HepG2 (cell line): Measurements from ENCODE around the gene SRP68. TPM values are rescaled to one million over a fixed set of nuclear protein-coding genes. Genes with fewer than 3 reads are reported as not detected.

Experiments
- ATF7-NPFF ChIP-seq: sonication (generic); formaldehyde crosslinking; IDR thresholded peaks from 2 replicates; pipeline ENCODE4 v1.8.1; 2023; ENCODE audit warnings: mild to moderate bottlenecking, low read depth, missing genetic modification reagents, moderate library complexity
- ETV5 ChIP-seq: IDR thresholded peaks from 2 replicates; pipeline ENCODE4 v1.6.1; 2018; ENCODE audit warnings: missing biosample characterization, missing genetic modification reagents, inconsistent platforms, borderline replicate concordance
- MEF2D ChIP-seq: sonication (generic); formaldehyde crosslinking; IDR thresholded peaks from 2 replicates; pipeline ENCODE4 v1.5.1; 2020; ENCODE audit warnings: mild to moderate bottlenecking, missing genetic modification reagents
- NRL ChIP-seq: sonication (generic); formaldehyde crosslinking; IDR thresholded peaks from 2 replicates; pipeline ENCODE4 v1.5.0; 2020; ENCODE audit warnings: missing genetic modification reagents, mild to moderate bottlenecking, moderate library complexity, borderline replicate concordance
- RBFOX2 ChIP-seq: fragments of 200-400 bp; formaldehyde crosslinking; IDR thresholded peaks from 2 replicates; pipeline ENCODE4 v1.6.1; 2017; ENCODE audit warnings: low read depth, mild to moderate bottlenecking, low read length
- RFXANK ChIP-seq: IDR thresholded peaks from 2 replicates; pipeline ENCODE4 v1.6.1; 2016
- SP4 ChIP-seq: sonication (generic); formaldehyde crosslinking; IDR thresholded peaks from 2 replicates; pipeline ENCODE4 v1.8.1; 2023; ENCODE audit warnings: mild to moderate bottlenecking, missing genetic modification reagents
- YY1 ChIP-seq: IDR thresholded peaks from 2 replicates; pipeline ENCODE4 v1.6.1; 2011; ENCODE audit warnings: low read length, low read depth, moderate library complexity, mild to moderate bottlenecking; ENCODE audit not compliant: insufficient read depth, insufficient replicate concordance
- ZFP1 ChIP-seq: IDR thresholded peaks from 2 replicates; pipeline ENCODE4 v1.6.1; 2016
- ZKSCAN8 ChIP-seq: IDR thresholded peaks from 2 replicates; pipeline ENCODE4 v1.6.1; 2016; ENCODE audit warnings: borderline replicate concordance, missing genetic modification reagents, missing compliant biosample characterization
- ZNF235 ChIP-seq: sonication (generic); formaldehyde crosslinking; IDR thresholded peaks from 2 replicates; pipeline ENCODE4 v1.8.1; 2023; ENCODE audit warnings: mild to moderate bottlenecking, missing genetic modification reagents, borderline replicate concordance
- ZNF274 ChIP-seq: sonication (generic); formaldehyde crosslinking; IDR thresholded peaks from 2 replicates; pipeline ENCODE4 v1.5.1; 2020; ENCODE audit warnings: mild to moderate bottlenecking, missing genetic modification reagents
- ZNF383 ChIP-seq: sonication (generic); formaldehyde crosslinking; IDR thresholded peaks from 2 replicates; pipeline ENCODE4 v1.4.0; 2020; ENCODE audit warnings: missing genetic modification reagents, mild to moderate bottlenecking, borderline replicate concordance
- ZNF746 ChIP-seq: sonication (generic); formaldehyde crosslinking; IDR thresholded peaks from 2 replicates; pipeline ENCODE4 v1.8.0; 2022; ENCODE audit warnings: mild to moderate bottlenecking, missing genetic modification reagents
- polyA plus RNA-seq, 8 experiments: library from polyadenylated mRNA; depleted of rRNA in 3 of 8; stranded (reverse) in 7 of 8; unstranded in 1 of 8; fragments of >200 nt; fragmentation: Illumina TruSeq in 4 of 8; extraction: Trizol in 4 of 8; gene quantifications; 2 replicates each; pipeline versions ENCODE4 v1.2.1 to v1.2.3, GENCODE V29; 2011 to 2016; ENCODE audit warnings: low read depth in 4 of 8, missing spikeins in 1 of 8, mixed read lengths in 1 of 8; ENCODE audit not compliant: insufficient read depth in 1 of 8
- total RNA-seq, 5 experiments: library from RNA; depleted of rRNA; stranded (reverse); fragments of >200 nt; fragmentation: Illumina TruSeq; extraction: Trizol; gene quantifications; 2 replicates each; pipeline ENCODE4 v1.2.3, GENCODE V29; 2016; ENCODE audit warnings: low read depth in 1 of 5
- TF ChIP-seq, protein P1 (sequence below): sonication (generic); formaldehyde crosslinking; IDR thresholded peaks from 2 replicates; pipeline ENCODE4 v1.5.0; 2020; ENCODE audit warnings: mild to moderate bottlenecking, missing genetic modification reagents, borderline replicate concordance
- TF ChIP-seq, protein P2 (sequence below): sonication (generic); formaldehyde crosslinking; IDR thresholded peaks from 2 replicates; pipeline ENCODE4 v1.9.0; 2022; ENCODE audit warnings: low read depth, missing genetic modification reagents
- TF ChIP-seq, protein P3 (sequence below): IDR thresholded peaks from 2 replicates; pipeline ENCODE4 v1.6.1; 2012; ENCODE audit warnings: inconsistent platforms
- TF ChIP-seq, protein P4 (sequence below): IDR thresholded peaks from 2 replicates; pipeline ENCODE4 v1.6.1; 2018; ENCODE audit warnings: missing genetic modification reagents, mild to moderate bottlenecking, missing compliant biosample characterization
- TF ChIP-seq, protein P5 (sequence below): sonication (generic); formaldehyde crosslinking; IDR thresholded peaks from 2 replicates; pipeline ENCODE4 v1.5.1; 2020; ENCODE audit warnings: missing genetic modification reagents, mild to moderate bottlenecking, borderline replicate concordance

Gene SRP68
- total and polyA plus RNA-seq, 2 of the 13 experiments (the other 11 are each of a cell fraction or from before 2014, with no cell fraction given) = 39.8 to 74.3 TPM

DNA sequence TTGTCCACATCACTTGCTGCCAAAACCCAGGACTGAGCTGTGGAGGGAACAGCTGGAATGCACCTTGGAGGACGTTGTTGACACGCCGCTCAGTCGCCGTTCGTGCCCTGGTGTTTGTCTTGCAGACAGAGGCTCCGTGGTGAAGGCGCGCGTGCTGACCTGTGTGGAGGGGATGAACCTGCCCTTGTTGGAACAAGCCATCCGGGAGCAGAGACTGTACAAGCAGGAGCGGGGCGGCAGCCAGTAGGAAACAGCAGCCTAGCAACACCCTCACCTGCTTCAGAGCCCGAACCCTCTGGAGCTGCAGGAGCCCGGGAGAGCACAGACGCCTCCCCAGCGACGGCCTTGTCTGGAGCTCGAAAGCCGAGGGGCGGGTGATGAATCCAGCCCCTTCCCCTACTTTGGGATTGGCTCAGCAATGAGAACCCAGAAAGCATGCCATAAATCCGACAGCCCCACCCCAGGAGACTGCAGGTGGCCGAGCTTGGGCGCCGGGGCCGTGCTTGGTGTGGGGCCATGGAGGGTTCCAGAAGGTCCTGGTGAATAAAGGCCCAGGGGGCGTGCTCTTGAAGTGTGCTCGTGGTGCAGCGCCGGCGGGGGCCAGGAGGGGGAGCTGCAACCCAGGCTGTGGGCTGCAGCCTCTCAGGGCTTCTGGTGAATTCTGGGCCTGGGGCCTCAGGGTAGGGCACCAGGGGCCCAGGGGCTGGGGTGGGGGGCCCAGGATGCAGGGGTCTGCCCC is 72.1 kb downstream of the SRP68 start (continued):
- TF ChIP-seq ETV5 (CRISPR knock-in tag) = no peak; the same call in 1 of the 2 replicates
- TF ChIP-seq RFXANK = no peak
- peak; percentile 33 for TF ChIP-seq YY1
- no peak for TF ChIP-seq ZNF746 (CRISPR knock-in tag)
- TF ChIP-seq ZNF235 (CRISPR knock-in tag) = peak; percentile 43; the same call in 1 of the 2 replicates
- TF ChIP-seq, protein P1, sequence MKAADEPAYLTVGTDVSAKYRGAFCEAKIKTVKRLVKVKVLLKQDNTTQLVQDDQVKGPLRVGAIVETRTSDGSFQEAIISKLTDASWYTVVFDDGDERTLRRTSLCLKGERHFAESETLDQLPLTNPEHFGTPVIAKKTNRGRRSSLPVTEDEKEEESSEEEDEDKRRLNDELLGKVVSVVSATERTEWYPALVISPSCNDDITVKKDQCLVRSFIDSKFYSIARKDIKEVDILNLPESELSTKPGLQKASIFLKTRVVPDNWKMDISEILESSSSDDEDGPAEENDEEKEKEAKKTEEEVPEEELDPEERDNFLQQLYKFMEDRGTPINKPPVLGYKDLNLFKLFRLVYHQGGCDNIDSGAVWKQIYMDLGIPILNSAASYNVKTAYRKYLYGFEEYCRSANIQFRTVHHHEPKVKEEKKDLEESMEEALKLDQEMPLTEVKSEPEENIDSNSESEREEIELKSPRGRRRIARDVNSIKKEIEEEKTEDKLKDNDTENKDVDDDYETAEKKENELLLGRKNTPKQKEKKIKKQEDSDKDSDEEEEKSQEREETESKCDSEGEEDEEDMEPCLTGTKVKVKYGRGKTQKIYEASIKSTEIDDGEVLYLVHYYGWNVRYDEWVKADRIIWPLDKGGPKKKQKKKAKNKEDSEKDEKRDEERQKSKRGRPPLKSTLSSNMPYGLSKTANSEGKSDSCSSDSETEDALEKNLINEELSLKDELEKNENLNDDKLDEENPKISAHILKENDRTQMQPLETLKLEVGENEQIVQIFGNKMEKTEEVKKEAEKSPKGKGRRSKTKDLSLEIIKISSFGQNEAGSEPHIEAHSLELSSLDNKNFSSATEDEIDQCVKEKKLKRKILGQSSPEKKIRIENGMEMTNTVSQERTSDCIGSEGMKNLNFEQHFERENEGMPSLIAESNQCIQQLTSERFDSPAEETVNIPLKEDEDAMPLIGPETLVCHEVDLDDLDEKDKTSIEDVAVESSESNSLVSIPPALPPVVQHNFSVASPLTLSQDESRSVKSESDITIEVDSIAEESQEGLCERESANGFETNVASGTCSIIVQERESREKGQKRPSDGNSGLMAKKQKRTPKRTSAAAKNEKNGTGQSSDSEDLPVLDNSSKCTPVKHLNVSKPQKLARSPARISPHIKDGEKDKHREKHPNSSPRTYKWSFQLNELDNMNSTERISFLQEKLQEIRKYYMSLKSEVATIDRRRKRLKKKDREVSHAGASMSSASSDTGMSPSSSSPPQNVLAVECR (CRISPR knock-in tag) = peak; percentile 71
- TF ChIP-seq ZNF274 (CRISPR knock-in tag) = 0 out of 2 replicates have a peak, but pooled peaks have one; percentile 58
- no peak for TF ChIP-seq ZFP1 (CRISPR knock-in tag)
- TF ChIP-seq MEF2D (CRISPR knock-in tag) = peak; percentile 89
- TF ChIP-seq, protein P2, sequence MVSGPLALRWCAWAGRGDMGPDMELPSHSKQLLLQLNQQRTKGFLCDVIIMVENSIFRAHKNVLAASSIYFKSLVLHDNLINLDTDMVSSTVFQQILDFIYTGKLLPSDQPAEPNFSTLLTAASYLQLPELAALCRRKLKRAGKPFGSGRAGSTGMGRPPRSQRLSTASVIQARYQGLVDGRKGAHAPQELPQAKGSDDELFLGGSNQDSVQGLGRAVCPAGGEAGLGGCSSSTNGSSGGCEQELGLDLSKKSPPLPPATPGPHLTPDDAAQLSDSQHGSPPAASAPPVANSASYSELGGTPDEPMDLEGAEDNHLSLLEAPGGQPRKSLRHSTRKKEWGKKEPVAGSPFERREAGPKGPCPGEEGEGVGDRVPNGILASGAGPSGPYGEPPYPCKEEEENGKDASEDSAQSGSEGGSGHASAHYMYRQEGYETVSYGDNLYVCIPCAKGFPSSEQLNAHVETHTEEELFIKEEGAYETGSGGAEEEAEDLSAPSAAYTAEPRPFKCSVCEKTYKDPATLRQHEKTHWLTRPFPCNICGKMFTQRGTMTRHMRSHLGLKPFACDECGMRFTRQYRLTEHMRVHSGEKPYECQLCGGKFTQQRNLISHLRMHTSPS (CRISPR knock-in tag) = no peak
- TF ChIP-seq SP4 = 0 out of 2 replicates have a peak, but pooled peaks have one; percentile 15
- 0 out of 2 replicates have a peak, but pooled peaks have one; percentile 56 for TF ChIP-seq ATF7-NPFF (CRISPR knock-in tag)
- TF ChIP-seq, protein P3, sequence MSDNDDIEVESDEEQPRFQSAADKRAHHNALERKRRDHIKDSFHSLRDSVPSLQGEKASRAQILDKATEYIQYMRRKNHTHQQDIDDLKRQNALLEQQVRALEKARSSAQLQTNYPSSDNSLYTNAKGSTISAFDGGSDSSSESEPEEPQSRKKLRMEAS = peak; percentile 80
- peak; percentile 84 for TF ChIP-seq NRL
- TF ChIP-seq, protein P4, sequence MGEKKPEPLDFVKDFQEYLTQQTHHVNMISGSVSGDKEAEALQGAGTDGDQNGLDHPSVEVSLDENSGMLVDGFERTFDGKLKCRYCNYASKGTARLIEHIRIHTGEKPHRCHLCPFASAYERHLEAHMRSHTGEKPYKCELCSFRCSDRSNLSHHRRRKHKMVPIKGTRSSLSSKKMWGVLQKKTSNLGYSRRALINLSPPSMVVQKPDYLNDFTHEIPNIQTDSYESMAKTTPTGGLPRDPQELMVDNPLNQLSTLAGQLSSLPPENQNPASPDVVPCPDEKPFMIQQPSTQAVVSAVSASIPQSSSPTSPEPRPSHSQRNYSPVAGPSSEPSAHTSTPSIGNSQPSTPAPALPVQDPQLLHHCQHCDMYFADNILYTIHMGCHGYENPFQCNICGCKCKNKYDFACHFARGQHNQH = 0 out of 2 replicates have a peak, but pooled peaks have one; percentile 33
- TF ChIP-seq, protein P5, sequence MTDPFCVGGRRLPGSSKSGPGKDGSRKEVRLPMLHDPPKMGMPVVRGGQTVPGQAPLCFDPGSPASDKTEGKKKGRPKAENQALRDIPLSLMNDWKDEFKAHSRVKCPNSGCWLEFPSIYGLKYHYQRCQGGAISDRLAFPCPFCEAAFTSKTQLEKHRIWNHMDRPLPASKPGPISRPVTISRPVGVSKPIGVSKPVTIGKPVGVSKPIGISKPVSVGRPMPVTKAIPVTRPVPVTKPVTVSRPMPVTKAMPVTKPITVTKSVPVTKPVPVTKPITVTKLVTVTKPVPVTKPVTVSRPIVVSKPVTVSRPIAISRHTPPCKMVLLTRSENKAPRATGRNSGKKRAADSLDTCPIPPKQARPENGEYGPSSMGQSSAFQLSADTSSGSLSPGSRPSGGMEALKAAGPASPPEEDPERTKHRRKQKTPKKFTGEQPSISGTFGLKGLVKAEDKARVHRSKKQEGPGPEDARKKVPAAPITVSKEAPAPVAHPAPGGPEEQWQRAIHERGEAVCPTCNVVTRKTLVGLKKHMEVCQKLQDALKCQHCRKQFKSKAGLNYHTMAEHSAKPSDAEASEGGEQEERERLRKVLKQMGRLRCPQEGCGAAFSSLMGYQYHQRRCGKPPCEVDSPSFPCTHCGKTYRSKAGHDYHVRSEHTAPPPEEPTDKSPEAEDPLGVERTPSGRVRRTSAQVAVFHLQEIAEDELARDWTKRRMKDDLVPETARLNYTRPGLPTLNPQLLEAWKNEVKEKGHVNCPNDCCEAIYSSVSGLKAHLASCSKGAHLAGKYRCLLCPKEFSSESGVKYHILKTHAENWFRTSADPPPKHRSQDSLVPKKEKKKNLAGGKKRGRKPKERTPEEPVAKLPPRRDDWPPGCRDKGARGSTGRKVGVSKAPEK = peak; percentile 98
- TF ChIP-seq RBFOX2 = 0 out of 2 replicates have a peak, but pooled peaks have one; percentile 15
- no peak for TF ChIP-seq ZKSCAN8 (CRISPR knock-in tag)
- TF ChIP-seq ZNF383 (CRISPR knock-in tag) = no peak
